ENCODE data around the gene INSIG1.

INSIG1 gene

GRCh38 chr7:155338632-155339320 is 41.1 kb downstream of the INSIG1 start:
- peaks cover 25% of the 10 kb centered on the region for H3K27me3 ChIP-seq (ENCODE audit: insufficient read depth, low read length)
- H3K27ac ChIP-seq (ENCODE audit: low read depth, low read length, poor library complexity, severe bottlenecking) = no peak overlapping the region
- H3F3A ChIP-seq (ENCODE audit: insufficient read depth, low read length) = no peaks in the 10 kb centered on the region
- H3K4me1 ChIP-seq (ENCODE audit: insufficient read depth, low read length, severe bottlenecking) = no peaks in the 10 kb centered on the region
- no peaks in the 10 kb centered on the region for H3K9me3 ChIP-seq (ENCODE audit: low read length)
- H4K20me1 ChIP-seq (ENCODE audit: insufficient read depth, low read length) = no peaks in the 10 kb centered on the region
- H3K4me2 ChIP-seq (ENCODE audit: low read length) = no peak overlapping the region
- H2AFZ ChIP-seq (ENCODE audit: low read length) = no peak overlapping the region
- H3K4me3 ChIP-seq (ENCODE audit: low read depth, low read length, poor library complexity, severe bottlenecking) = no peak overlapping the region
- H3K9me2 ChIP-seq (ENCODE audit: low read depth, low read length) = no peaks in the 10 kb centered on the region
- no peak overlapping the region for H3K9ac ChIP-seq (ENCODE audit: low read length)
- no peaks in the 10 kb centered on the region for H3K36me3 ChIP-seq (ENCODE audit: insufficient read depth, low read length)
- no peak for TF ChIP-seq EZH2 (IDR thresholded peaks at IDR 0.05; ENCODE audit: borderline replicate concordance, low read length)
- no peak for TF ChIP-seq CTCF (IDR thresholded peaks at IDR 0.05; ENCODE audit: low read length)
- no peaks in the 10 kb centered on the region for H3K79me2 ChIP-seq (ENCODE audit: insufficient read depth, low read length)

- Histone ChIP-seq H3K4me1 (ENCODE audit: insufficient read depth, low read length, severe bottlenecking) (peaks cover 2% of the 10 kb centered on the region), H3K4me3 (ENCODE audit: low read depth, low read length, poor library complexity, severe bottlenecking) (no peak overlapping the region), H3F3A (ENCODE audit: insufficient read depth, low read length) (no peaks in the 10 kb centered on the region), H3K36me3 (ENCODE audit: insufficient read depth, low read length) (no peaks in the 10 kb centered on the region), H3K9me2 (ENCODE audit: low read depth, low read length) (no peaks in the 10 kb centered on the region), H3K9me3 (ENCODE audit: low read length) (no peaks in the 10 kb centered on the region), H3K9ac (ENCODE audit: low read length) (no peak overlapping the region), H3K27ac (ENCODE audit: low read depth, low read length, poor library complexity, severe bottlenecking) (no peak overlapping the region), H3K4me2 (ENCODE audit: low read length) (no peak overlapping the region), H3K79me2 (ENCODE audit: insufficient read depth, low read length) (no peaks in the 10 kb centered on the region), H2AFZ (ENCODE audit: low read length) (no peak overlapping the region), H3K27me3 (ENCODE audit: insufficient read depth, low read length) (peaks cover 25% of the 10 kb centered on the region), H4K20me1 (ENCODE audit: insufficient read depth, low read length) (no peaks in the 10 kb centered on the region)
- no peak for TF ChIP-seq EZH2 (IDR thresholded peaks at IDR 0.05; ENCODE audit: borderline replicate concordance, low read length)
- no peak for TF ChIP-seq CTCF (IDR thresholded peaks at IDR 0.05; ENCODE audit: low read length)
Measured at GRCh38 chr7:155339474-155339873, 41.8 kb downstream of the INSIG1 start.

DNA sequence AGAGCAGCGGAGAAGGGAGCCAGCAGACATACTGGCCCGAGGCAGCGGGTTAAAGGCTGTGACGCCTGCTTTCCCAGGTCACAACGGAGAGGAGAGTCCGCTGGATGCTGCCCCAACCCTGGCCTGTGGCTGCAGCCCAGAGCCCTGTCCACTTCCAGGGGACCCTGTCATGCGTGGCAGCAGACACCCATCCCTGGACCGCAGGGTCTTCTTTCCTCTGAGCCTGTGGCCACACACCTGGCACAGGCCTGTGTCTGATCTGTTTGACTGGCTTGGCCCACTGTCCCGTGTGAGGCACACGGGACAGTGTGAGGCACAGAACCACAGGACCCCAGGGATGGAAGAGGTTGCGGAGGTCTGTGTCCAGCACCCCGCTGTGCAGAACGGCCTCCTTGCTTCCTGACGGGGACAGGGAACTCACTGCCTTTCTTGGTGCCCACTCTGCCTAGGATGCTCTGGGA is 42.4 kb downstream of the INSIG1 start:
- Histone ChIP-seq H3K4me2 (ENCODE audit: low read length) (no peak overlapping the region), H3F3A (ENCODE audit: insufficient read depth, low read length) (no peaks in the 10 kb centered on the region), H4K20me1 (ENCODE audit: insufficient read depth, low read length) (no peaks in the 10 kb centered on the region), H3K9ac (ENCODE audit: low read length) (no peak overlapping the region), H2AFZ (ENCODE audit: low read length) (no peak overlapping the region), H3K9me3 (ENCODE audit: low read length) (no peaks in the 10 kb centered on the region), H3K79me2 (ENCODE audit: insufficient read depth, low read length) (no peaks in the 10 kb centered on the region), H3K27me3 (ENCODE audit: insufficient read depth, low read length) (peaks cover 25% of the 10 kb centered on the region), H3K27ac (ENCODE audit: low read depth, low read length, poor library complexity, severe bottlenecking) (no peak overlapping the region), H3K4me1 (ENCODE audit: insufficient read depth, low read length, severe bottlenecking) (peaks cover 7% of the 10 kb centered on the region), H3K9me2 (ENCODE audit: low read depth, low read length) (no peaks in the 10 kb centered on the region), H3K36me3 (ENCODE audit: insufficient read depth, low read length) (no peaks in the 10 kb centered on the region), H3K4me3 (ENCODE audit: low read depth, low read length, poor library complexity, severe bottlenecking) (no peak overlapping the region)
- TF ChIP-seq EZH2 (IDR thresholded peaks at IDR 0.05; ENCODE audit: borderline replicate concordance, low read length) (no peak), CTCF (IDR thresholded peaks at IDR 0.05; ENCODE audit: low read length) (no peak)
